ENCODE data around the gene TBX3. TPM values are rescaled to one million over a fixed set of nuclear protein-coding genes. Genes with fewer than 3 reads are reported as not detected.
"Not testable (repeated sequence)": the region's sequence is repeated elsewhere in the genome, so short reads cannot be mapped to it uniquely, and the experiment has no call there.

Gene TBX3
- not detected in 2 replicates for total RNA-seq (2014; rRNA removed; shearing (Covaris generic); ENCODE audit: low replicate concordance)

DNA sequence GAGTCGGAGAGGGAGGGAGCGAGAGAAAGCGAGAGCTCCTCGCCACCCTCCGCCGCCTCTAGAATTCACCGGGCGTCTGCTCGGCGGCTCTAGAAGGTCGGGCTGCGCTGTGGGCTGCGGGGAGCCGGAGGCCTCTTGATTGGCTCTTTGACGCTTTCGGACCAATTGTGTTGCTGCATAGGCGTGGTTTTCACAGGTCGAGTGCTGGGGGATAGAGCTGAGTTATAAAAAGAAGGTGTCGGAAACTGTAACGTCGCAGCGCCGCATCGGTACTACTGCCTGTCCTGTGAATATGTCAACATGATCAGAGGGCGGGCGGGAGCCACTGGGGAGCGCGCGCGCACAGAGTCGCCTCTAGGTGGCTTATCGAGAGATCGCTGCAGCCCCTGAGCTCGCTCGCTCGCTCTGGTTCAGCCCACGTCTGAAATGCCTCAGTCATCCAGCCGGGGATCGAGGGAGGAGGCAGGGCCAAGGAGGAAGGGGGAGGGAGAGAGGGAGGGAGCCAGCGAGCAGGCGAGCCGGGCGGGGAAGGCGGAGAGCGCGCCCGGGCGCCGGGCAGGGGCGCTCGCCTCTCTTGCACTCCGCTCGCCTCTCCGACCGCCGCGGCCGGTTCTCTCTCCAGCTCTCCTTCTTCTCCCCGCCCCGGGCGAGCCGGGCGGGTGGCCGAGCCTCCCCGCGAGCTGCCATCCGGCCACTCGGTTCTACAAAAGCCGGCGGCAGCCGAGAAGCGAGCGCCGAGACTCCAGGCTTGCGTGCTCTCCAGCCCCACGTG, at the start of gene TBX3:
TBX3 (minus strand) TSS at position 78 of the 772 bp plus-strand sequence. CDS start 975 bp downstream, outside the sequence.
- Histone ChIP-seq H3K27me3 (ENCODE audit: low read length) (no peaks in the 10 kb centered on the region), H3K9me2 (replicated peaks; ENCODE audit: insufficient read depth, low read length) (no peaks in the 10 kb centered on the region), H4K20me1 (ENCODE audit: insufficient read depth, low read depth, low read length) (no peaks in the 10 kb centered on the region), H3K4me1 (ENCODE audit: low read length) (no peaks in the 10 kb centered on the region), H3K9ac (ENCODE audit: low read length) (no peak within 1 kb of the TSS), H3K4me2 (ENCODE audit: low read depth, low read length, poor library complexity, severe bottlenecking) (no peak within 1 kb of the TSS), H3K79me2 (ENCODE audit: low read length) (no peaks in the 10 kb centered on the region), H3K9me3 (ENCODE audit: low read length) (no peaks in the 10 kb centered on the region), H3K36me3 (ENCODE audit: insufficient read depth, low read length) (no peaks in the 10 kb centered on the region), H3K4me3 (ENCODE audit: low read length) (no peak within 1 kb of the TSS), H3K27ac (ENCODE audit: low read length) (no peak within 1 kb of the TSS), H2AFZ (ENCODE audit: low read length) (no peak within 1 kb of the TSS)
- no peak for DNase-seq

DNA sequence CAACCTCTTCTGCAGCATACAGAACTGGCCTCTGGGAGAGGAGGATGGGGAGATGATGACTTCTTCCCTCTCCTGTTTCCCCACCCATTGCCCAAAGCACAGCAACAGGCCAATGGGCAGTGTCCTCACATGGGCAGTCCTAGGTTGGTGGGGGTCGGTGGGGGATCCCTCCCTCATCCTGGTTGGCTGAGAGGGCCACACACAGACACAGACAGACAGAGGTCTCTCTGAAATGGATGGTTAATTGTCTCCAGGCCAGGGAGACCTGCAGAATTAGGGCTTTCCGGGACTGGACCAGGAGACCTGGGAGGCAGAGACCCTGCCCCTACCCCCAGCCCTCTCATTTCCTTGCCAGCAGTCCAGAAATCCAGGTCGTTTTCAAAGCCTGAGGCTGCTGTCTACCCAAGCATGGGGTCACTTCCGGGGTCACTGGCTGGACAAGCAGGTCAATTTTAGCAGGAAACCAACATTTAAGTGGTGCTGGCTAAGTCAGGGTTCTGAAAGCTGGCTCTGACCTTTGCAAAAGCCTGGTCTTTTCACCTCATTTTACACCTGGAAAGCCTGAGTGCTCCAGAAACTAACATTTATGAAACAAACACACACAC, 48.6 kb upstream of the TBX3 start:
- no peaks in the 10 kb centered on the region for H3K9me2 ChIP-seq (replicated peaks; ENCODE audit: insufficient read depth, low read length)

DNA sequence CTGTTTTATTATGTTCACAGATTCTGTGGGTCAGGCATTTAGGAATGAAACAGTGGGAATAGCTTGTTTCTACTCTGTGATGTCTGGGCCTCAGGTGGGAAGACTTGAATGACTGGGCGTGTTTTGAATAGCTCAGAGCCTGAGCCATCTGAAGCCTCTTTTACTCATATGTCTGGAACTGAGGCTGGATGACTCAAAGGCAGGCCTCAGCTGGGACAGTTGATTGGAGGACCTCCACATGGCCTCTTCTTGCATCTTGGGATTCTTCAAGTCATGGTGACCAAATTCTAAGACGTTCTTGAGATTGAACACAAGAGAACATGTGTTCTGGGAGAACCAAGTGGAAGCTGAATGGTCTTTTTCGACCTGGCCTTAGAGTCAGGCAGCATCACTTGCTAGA, 45.8 kb upstream of the TBX3 start:
- H3K79me2 ChIP-seq (ENCODE audit: low read length): no peaks in the 10 kb centered on the region
- H3K27ac ChIP-seq (ENCODE audit: low read length): no peak overlapping the region
- no peaks in the 10 kb centered on the region for H3K27me3 ChIP-seq (ENCODE audit: low read length)
- no peaks in the 10 kb centered on the region for H3K36me3 ChIP-seq (ENCODE audit: insufficient read depth, low read length)
- no peak overlapping the region for H3K4me3 ChIP-seq (ENCODE audit: low read length)
- H3K9ac ChIP-seq (ENCODE audit: low read length): no peak overlapping the region
- no peaks in the 10 kb centered on the region for H3K9me3 ChIP-seq (ENCODE audit: low read length)
- no peak overlapping the region for H3K4me2 ChIP-seq (ENCODE audit: low read depth, low read length, poor library complexity, severe bottlenecking)
- no peaks in the 10 kb centered on the region for H4K20me1 ChIP-seq (ENCODE audit: insufficient read depth, low read depth, low read length)
- no peak overlapping the region for H2AFZ ChIP-seq (ENCODE audit: low read length)
- no peaks in the 10 kb centered on the region for H3K9me2 ChIP-seq (replicated peaks; ENCODE audit: insufficient read depth, low read length)
- no peaks in the 10 kb centered on the region for H3K4me1 ChIP-seq (ENCODE audit: low read length)
- no peak for DNase-seq

More for the DNA sequence above, 48.6 kb upstream of the TBX3 start:
- Histone ChIP-seq H3K9me3 (ENCODE audit: low read length) (no peaks in the 10 kb centered on the region), H3K27ac (ENCODE audit: low read length) (no peak overlapping the region), H2AFZ (ENCODE audit: low read length) (no peak overlapping the region), H3K4me3 (ENCODE audit: low read length) (no peak overlapping the region), H3K27me3 (ENCODE audit: low read length) (no peaks in the 10 kb centered on the region), H3K36me3 (ENCODE audit: insufficient read depth, low read length) (no peaks in the 10 kb centered on the region), H3K4me2 (ENCODE audit: low read depth, low read length, poor library complexity, severe bottlenecking) (no peak overlapping the region), H4K20me1 (ENCODE audit: insufficient read depth, low read depth, low read length) (no peaks in the 10 kb centered on the region), H3K9ac (ENCODE audit: low read length) (no peak overlapping the region), H3K79me2 (ENCODE audit: low read length) (no peaks in the 10 kb centered on the region), H3K4me1 (ENCODE audit: low read length) (no peaks in the 10 kb centered on the region)
- DNase-seq: no peak

DNA sequence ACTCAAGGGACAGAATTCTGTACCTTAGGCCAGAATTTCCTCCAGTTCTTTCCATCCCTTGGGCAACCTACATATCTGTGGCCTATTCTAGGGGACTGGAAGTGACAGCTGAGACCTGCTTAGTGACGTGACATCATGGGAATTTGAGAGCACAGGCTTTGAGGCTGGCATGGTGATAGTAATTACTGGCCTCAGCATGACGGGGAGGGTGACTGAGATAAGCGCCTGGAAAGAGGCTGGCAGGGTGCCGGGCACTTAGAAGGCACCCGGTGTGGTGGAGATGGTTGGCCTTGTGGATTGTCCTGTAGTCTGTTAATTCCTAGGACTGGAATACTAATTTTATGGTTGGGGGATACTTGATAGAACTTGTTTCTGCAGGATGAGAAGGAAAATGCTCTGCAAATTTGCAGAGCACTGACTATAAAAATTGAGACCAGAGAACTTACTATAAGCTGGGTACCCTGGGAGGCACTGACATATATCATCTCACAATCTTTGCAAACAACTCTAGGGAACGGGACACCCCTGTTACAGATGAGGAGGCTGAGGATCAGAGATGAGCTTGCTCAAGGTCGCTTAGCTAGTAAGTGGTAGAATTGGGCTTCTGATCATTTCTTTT, 42.2 kb upstream of the TBX3 start:
- no peaks in the 10 kb centered on the region for H3K4me1 ChIP-seq (ENCODE audit: low read length)
- H3K4me2 ChIP-seq (ENCODE audit: low read depth, low read length, poor library complexity, severe bottlenecking): no peak overlapping the region
- no peak overlapping the region for H3K27ac ChIP-seq (ENCODE audit: low read length)
- no peaks in the 10 kb centered on the region for H3K79me2 ChIP-seq (ENCODE audit: low read length)
- DNase-seq: no peak
- H2AFZ ChIP-seq (ENCODE audit: low read length): no peak overlapping the region
- no peaks in the 10 kb centered on the region for H3K9me3 ChIP-seq (ENCODE audit: low read length)
- no peak overlapping the region for H3K4me3 ChIP-seq (ENCODE audit: low read length)
- H3K36me3 ChIP-seq (ENCODE audit: insufficient read depth, low read length): no peaks in the 10 kb centered on the region
- H3K9me2 ChIP-seq (replicated peaks; ENCODE audit: insufficient read depth, low read length): no peaks in the 10 kb centered on the region
- no peaks in the 10 kb centered on the region for H3K27me3 ChIP-seq (ENCODE audit: low read length)
- no peaks in the 10 kb centered on the region for H4K20me1 ChIP-seq (ENCODE audit: insufficient read depth, low read depth, low read length)
- H3K9ac ChIP-seq (ENCODE audit: low read length): no peak overlapping the region

DNA sequence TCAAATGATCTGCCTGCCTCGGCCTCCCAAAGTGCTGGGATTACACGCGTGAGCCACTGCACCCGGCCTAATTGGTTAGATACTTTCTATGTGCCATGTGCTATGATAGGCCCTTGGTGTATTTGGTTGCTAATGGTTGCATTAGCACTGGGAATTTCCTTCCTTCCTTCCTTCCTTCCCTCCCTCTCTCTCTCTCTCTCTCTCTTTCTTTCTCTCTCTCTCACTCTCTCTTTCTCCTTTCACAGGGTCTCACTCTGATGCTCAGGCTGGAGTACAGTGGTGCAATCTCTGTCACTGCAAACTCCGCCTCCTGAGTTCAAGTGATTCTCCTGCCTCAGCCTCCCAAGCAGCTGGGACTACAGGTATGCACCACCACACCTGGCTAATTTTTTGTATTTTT, 38.2 kb upstream of the TBX3 start:
- not testable (repeated sequence) for H3K4me2 ChIP-seq (ENCODE audit: low read depth, low read length, poor library complexity, severe bottlenecking); H2AFZ ChIP-seq (ENCODE audit: low read length); H3K4me1 ChIP-seq (ENCODE audit: low read length); H3K36me3 ChIP-seq (ENCODE audit: insufficient read depth, low read length); H3K27ac ChIP-seq (ENCODE audit: low read length); DNase-seq; H3K27me3 ChIP-seq (ENCODE audit: low read length); H3K9me3 ChIP-seq (ENCODE audit: low read length); H3K9me2 ChIP-seq (replicated peaks; ENCODE audit: insufficient read depth, low read length); H3K79me2 ChIP-seq (ENCODE audit: low read length); H3K9ac ChIP-seq (ENCODE audit: low read length); H3K4me3 ChIP-seq (ENCODE audit: low read length); H4K20me1 ChIP-seq (ENCODE audit: insufficient read depth, low read depth, low read length)

DNA sequence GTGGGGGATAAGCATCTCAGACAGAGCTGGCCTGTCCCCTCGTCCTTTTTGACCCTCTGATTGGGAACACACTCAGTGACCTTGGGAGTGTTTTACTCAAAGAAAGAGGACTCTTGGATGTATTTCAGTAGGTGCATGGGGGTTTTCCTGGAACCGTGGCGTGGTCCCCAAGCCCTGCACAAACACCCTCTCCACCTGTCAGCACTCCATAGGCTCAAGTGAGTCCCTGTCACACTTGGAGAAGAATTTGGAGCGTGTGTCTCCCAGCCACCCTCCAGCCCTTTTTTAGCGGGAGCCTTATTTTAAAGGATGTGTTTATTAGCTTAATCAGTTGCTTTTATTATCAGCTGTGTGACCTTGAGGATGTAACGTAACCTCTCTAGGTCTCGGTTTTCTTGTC, 37.3 kb upstream of the TBX3 start:
- H3K9me3 ChIP-seq (ENCODE audit: low read length): no peaks in the 10 kb centered on the region
- no peaks in the 10 kb centered on the region for H3K79me2 ChIP-seq (ENCODE audit: low read length)
- no peak overlapping the region for H2AFZ ChIP-seq (ENCODE audit: low read length)
- no peak overlapping the region for H3K27ac ChIP-seq (ENCODE audit: low read length)
- no peaks in the 10 kb centered on the region for H3K36me3 ChIP-seq (ENCODE audit: insufficient read depth, low read length)
- no peaks in the 10 kb centered on the region for H3K4me1 ChIP-seq (ENCODE audit: low read length)
- no peaks in the 10 kb centered on the region for H3K27me3 ChIP-seq (ENCODE audit: low read length)
- no peak for DNase-seq
- H3K4me3 ChIP-seq (ENCODE audit: low read length): no peak overlapping the region
- no peak overlapping the region for H3K4me2 ChIP-seq (ENCODE audit: low read depth, low read length, poor library complexity, severe bottlenecking)
- H3K9ac ChIP-seq (ENCODE audit: low read length): no peak overlapping the region
- no peaks in the 10 kb centered on the region for H4K20me1 ChIP-seq (ENCODE audit: insufficient read depth, low read depth, low read length)
- no peaks in the 10 kb centered on the region for H3K9me2 ChIP-seq (replicated peaks; ENCODE audit: insufficient read depth, low read length)

DNA sequence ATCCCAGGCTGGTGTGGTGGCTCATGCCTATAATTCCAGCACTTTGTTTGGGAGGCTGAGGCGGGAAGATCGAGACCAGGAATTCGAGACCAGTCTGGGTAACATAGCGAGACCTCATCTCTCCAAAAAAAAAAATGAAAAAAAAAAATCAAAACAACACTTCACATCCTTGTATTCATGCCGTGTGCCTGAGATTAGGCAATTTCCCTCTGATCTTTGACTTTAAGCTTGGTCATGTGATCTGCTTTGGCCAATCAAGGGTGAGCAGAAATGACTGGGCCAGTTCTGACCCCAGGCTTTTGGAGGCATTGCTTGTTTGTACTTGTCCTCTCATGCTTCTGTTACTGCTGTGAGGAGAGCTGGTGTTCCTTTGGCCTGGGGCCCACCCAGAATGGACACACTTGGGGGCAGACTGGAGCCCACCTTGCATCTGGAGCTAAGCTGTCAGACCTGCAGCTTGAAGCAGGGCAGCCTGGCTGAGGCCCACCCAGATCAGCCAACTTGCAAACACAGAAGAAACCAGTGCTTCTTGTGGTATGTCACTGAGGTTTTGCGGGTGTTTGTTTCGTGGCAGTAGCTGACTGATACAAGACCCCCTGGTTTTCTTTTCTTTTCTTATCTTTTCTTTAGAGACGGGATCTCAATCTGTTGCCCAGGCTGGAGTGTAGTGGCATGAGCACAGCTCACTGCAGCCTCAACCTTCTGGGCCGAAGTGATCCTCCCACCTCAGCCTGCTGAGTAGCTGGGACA, 29.7 kb upstream of the TBX3 start:
- no peak for DNase-seq
- Histone ChIP-seq H3K36me3 (ENCODE audit: insufficient read depth, low read length) (no peaks in the 10 kb centered on the region), H3K9me2 (replicated peaks; ENCODE audit: insufficient read depth, low read length) (no peaks in the 10 kb centered on the region), H3K79me2 (ENCODE audit: low read length) (no peaks in the 10 kb centered on the region), H3K4me3 (ENCODE audit: low read length) (no peak overlapping the region), H3K27ac (ENCODE audit: low read length) (no peak overlapping the region), H2AFZ (ENCODE audit: low read length) (no peak overlapping the region), H3K9me3 (ENCODE audit: low read length) (no peaks in the 10 kb centered on the region), H3K4me2 (ENCODE audit: low read depth, low read length, poor library complexity, severe bottlenecking) (no peak overlapping the region), H4K20me1 (ENCODE audit: insufficient read depth, low read depth, low read length) (no peaks in the 10 kb centered on the region), H3K27me3 (ENCODE audit: low read length) (no peaks in the 10 kb centered on the region), H3K4me1 (ENCODE audit: low read length) (no peaks in the 10 kb centered on the region), H3K9ac (ENCODE audit: low read length) (no peak overlapping the region)

DNA sequence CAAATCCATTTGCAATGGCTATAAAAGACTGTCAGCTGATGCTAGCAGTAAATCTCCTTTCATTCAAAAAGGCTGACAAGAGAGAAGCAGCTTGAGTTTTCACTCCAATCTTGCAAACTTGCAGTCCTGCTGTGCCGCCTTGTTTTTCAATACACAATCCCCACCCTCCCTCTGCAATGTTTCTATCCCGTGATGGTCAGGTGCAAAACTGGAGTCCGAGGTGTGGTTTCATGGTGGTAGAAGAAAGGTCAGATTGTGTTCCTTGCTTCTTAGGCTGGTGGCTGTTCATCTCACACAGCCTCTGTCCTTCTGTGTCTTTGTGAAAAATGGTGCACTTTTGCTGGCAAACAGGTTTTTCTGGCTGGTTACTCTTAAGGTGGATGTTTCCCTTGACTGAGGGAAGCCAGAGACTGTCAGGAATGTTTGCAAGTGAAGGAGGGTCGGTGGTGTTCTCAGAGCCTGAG, 27.7 kb upstream of the TBX3 start:
- Histone ChIP-seq H3K4me3 (ENCODE audit: low read length) (no peak overlapping the region), H3K36me3 (ENCODE audit: insufficient read depth, low read length) (no peaks in the 10 kb centered on the region), H3K9me2 (replicated peaks; ENCODE audit: insufficient read depth, low read length) (no peaks in the 10 kb centered on the region), H3K79me2 (ENCODE audit: low read length) (no peaks in the 10 kb centered on the region), H3K27me3 (ENCODE audit: low read length) (no peaks in the 10 kb centered on the region), H2AFZ (ENCODE audit: low read length) (no peak overlapping the region), H4K20me1 (ENCODE audit: insufficient read depth, low read depth, low read length) (no peaks in the 10 kb centered on the region), H3K9ac (ENCODE audit: low read length) (no peak overlapping the region), H3K4me2 (ENCODE audit: low read depth, low read length, poor library complexity, severe bottlenecking) (no peak overlapping the region), H3K27ac (ENCODE audit: low read length) (no peak overlapping the region), H3K4me1 (ENCODE audit: low read length) (no peaks in the 10 kb centered on the region), H3K9me3 (ENCODE audit: low read length) (no peaks in the 10 kb centered on the region)
- no peak for DNase-seq
